Transverse colon (tissue), 4 donors: ENCODE measurements around the gene SLC40A1.

ENCODE experiments used
- EP300 ChIP-seq: sonication (generic); formaldehyde crosslinking; IDR thresholded peaks from one replicate; pipeline ENCODE4 v1.6.1; 2017; ENCODE audit warnings: antibody characterized with exemption, low read depth
- POLR2A ChIP-seq: fragments of 450-650 bp; IDR thresholded peaks from one replicate; pipeline ENCODE4 v1.6.1; 2016; ENCODE audit warnings: antibody characterized with exemption, mild to moderate bottlenecking, moderate library complexity
- POLR2AphosphoS5 ChIP-seq, 3 donors: sonication (generic); formaldehyde crosslinking; IDR thresholded peaks; one replicate each; pipeline ENCODE4 v1.6.1; 2016; ENCODE audit warnings: antibody characterized with exemption in 3 of 3
- TF ChIP-seq, protein P1 (sequence below), 5 experiments: fragments of 200-600 bp in 3 of 5; fragments of 450-650 bp in 2 of 5; sonication (generic) in 3 of 5; IDR thresholded peaks; 1 replicate in 2 of 5; 2 replicates in 3 of 5; pipeline ENCODE4 v1.5.1; 2016 to 2017; ENCODE audit warnings: antibody characterized with exemption in 5 of 5, inconsistent platforms in 3 of 5, mild to moderate bottlenecking in 2 of 5, moderate library complexity in 1 of 5

DNA sequence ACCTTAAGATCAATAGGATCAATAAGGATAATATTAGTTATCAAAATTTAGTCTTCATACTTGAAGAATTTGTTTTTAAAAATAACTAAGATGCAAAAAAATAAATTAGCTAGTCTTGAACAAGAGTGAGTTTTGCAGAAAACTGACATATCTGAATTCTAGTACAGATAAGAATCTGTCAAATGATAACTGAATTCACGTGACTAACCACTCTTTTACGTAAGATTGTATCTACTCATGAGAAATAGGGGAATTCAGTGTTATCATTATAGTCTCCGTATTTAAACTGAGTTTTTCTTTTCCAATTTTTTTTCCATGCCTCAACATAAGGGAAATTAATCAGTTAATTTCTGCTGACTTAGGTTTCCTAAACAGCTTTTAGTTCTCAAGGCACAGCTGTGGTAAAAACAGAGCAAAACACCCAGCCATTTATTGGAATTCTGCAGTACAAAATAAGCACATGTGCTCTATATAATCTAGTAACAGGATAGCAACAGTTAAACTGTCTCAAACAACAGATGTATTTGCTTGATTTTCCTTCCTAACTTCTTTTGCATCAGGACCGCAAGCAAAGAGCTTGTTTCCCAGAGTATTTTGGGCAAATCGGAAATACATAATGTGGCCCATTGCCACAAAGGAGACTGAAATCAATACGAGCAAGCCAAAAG lies 19.1 kb downstream of the SLC40A1 start:
- TF ChIP-seq, protein P1, sequence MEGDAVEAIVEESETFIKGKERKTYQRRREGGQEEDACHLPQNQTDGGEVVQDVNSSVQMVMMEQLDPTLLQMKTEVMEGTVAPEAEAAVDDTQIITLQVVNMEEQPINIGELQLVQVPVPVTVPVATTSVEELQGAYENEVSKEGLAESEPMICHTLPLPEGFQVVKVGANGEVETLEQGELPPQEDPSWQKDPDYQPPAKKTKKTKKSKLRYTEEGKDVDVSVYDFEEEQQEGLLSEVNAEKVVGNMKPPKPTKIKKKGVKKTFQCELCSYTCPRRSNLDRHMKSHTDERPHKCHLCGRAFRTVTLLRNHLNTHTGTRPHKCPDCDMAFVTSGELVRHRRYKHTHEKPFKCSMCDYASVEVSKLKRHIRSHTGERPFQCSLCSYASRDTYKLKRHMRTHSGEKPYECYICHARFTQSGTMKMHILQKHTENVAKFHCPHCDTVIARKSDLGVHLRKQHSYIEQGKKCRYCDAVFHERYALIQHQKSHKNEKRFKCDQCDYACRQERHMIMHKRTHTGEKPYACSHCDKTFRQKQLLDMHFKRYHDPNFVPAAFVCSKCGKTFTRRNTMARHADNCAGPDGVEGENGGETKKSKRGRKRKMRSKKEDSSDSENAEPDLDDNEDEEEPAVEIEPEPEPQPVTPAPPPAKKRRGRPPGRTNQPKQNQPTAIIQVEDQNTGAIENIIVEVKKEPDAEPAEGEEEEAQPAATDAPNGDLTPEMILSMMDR (IDR thresholded peaks at IDR 0.05): no peak
- TF ChIP-seq POLR2AphosphoS5 (IDR thresholded peaks at IDR 0.05) (no peak), POLR2A (no peak), EP300 (no peak)
